M059J (cell line): Measurements from ENCODE around the gene TRIM2. TPM values are rescaled to one million over a fixed set of nuclear protein-coding genes. Genes with fewer than 3 reads are reported as not detected.

Experiments used
- DNase-seq: peaks from one replicate; pipeline ENCODE4 v3.0.0-alpha.2; 2012; ENCODE audit warnings: low read depth
- total RNA-seq: library from RNA; depleted of rRNA; stranded (reverse); fragments of >200 nt; shearing (Covaris generic); gene quantifications from 2 replicates; pipeline ENCODE4 v1.2.3, GENCODE V29; 2014; rRNA removed

Gene TRIM2
- total RNA-seq, 1 experiment from 2014 or later = 18.4 TPM

- no peak for DNase-seq
Measured at GRCh38 chr4:153372967-153373562, 168.8 kb downstream of the TRIM2 start.

- DNase-seq = no peak
Measured at GRCh38 chr4:153374442-153374841, 170.2 kb downstream of the TRIM2 start.

- DNase-seq = no peak
Measured at GRCh38 chr4:153375303-153375702, 171.1 kb downstream of the TRIM2 start.

- no peak for DNase-seq
Measured at GRCh38 chr4:153383131-153383530, 178.9 kb downstream of the TRIM2 start.

GRCh38 chr4:153384160-153384559, 179.9 kb downstream of the TRIM2 start:
- no peak for DNase-seq

- no peak for DNase-seq
Measured at GRCh38 chr4:153385784-153386183, 181.5 kb downstream of the TRIM2 start.

GRCh38 chr4:153387981-153388380, 183.7 kb downstream of the TRIM2 start:
- no peak for DNase-seq

Other genes with a start within 250 kb of the TRIM2 start
- 9.2 and 18.4 TPM in 2 replicates for gene MND1, start 140.2 kb downstream of the TRIM2 start, total RNA-seq